H1 (cell line): ENCODE data around the gene LRRC74A. TPM values are rescaled to one million over a fixed set of nuclear protein-coding genes. Genes with fewer than 3 reads are reported as not detected.

Source experiments
- KDM4A ChIP-seq: IDR thresholded peaks from one replicate; pipeline ENCODE4 v1.7.1; 2012; ENCODE audit warnings: low read depth, mild to moderate bottlenecking, moderate library complexity, low read length, inconsistent platforms; ENCODE audit not compliant: severe bottlenecking
- polyA plus RNA-seq, 7 experiments: library from polyadenylated mRNA; depleted of rRNA in 3 of 7; stranded (reverse) in 5 of 7; unstranded in 2 of 7; fragments of >200 nt in 5 of 7; fragments of 200-250 nt in 2 of 7; gene quantifications; 1 replicate in 5 of 7; 2 replicates in 1 of 7; 4 replicates in 1 of 7; pipeline versions ENCODE4 v1.2.1 to v1.2.3, GENCODE V29; 2011 to 2013; ENCODE audit warnings: missing spikeins in 2 of 7, mixed read lengths in 2 of 7
- total RNA-seq: library from RNA; stranded (reverse); fragmentation: NEBNext Ultra II Directional; extraction: Animal tissue kit (Norgen Biotek cat#: 25700); gene quantifications from 2 replicates; pipeline ENCODE4 v1.2.1, GENCODE V29; 2021

LRRC74A gene
- total and polyA plus RNA-seq, 2 of the 8 experiments (the other 6 are each of a cell fraction or from before 2014, with no cell fraction given) = not detected

- TF ChIP-seq KDM4A = no peak
Measured at GRCh38 chr14:76908834-76909233, 82.6 kb downstream of the LRRC74A start (continued).
